ENCODE results near the gene WDR33.

Gene WDR33

GRCh38 chr2:127658641-127659407, 152.1 kb downstream of the WDR33 start:
- no peak for DNase-seq (ENCODE audit: low read depth in 2 of 2, low spot score in 1 of 2)

- DNase-seq (ENCODE audit: low read depth in 2 of 2, low spot score in 1 of 2): no peak
These were observed 152.8 kb downstream of the WDR33 start for GRCh38 chr2:127658146-127658545.

GRCh38 chr2:127657232-127657595, 153.8 kb downstream of the WDR33 start:
- DNase-seq (ENCODE audit: low read depth in 2 of 2, low spot score in 1 of 2): no peak

GRCh38 chr2:127656569-127657231, 154.3 kb downstream of the WDR33 start:
- no peak for DNase-seq (ENCODE audit: low read depth in 2 of 2, low spot score in 1 of 2)

GRCh38 chr2:127655209-127656073, 155.5 kb downstream of the WDR33 start:
- no peak for DNase-seq (ENCODE audit: low read depth in 2 of 2, low spot score in 1 of 2)

- DNase-seq (ENCODE audit: low read depth in 2 of 2, low spot score in 1 of 2): no peak
These were observed 156.2 kb downstream of the WDR33 start for GRCh38 chr2:127654838-127655175.

- no peak for DNase-seq (ENCODE audit: low read depth in 2 of 2, low spot score in 1 of 2)
These were observed 156.7 kb downstream of the WDR33 start for GRCh38 chr2:127654084-127654837.

- DNase-seq (ENCODE audit: low read depth in 2 of 2, low spot score in 1 of 2): no peak
These were observed 157.4 kb downstream of the WDR33 start for GRCh38 chr2:127653421-127654083.

GRCh38 chr2:127652786-127653357, 158.1 kb downstream of the WDR33 start:
- no peak for DNase-seq (ENCODE audit: low read depth in 2 of 2, low spot score in 1 of 2)

- DNase-seq (ENCODE audit: low read depth in 2 of 2, low spot score in 1 of 2): no peak
These were observed 158.9 kb downstream of the WDR33 start for GRCh38 chr2:127651971-127652550.

- no peak for DNase-seq (ENCODE audit: low read depth in 2 of 2, low spot score in 1 of 2)
These were observed 159.6 kb downstream of the WDR33 start for GRCh38 chr2:127651381-127651809.

All from stimulated activated CD8-positive, alpha-beta memory T cell treated with anti-CD3 and anti-CD28 coated beads, Interleukin-4, amount 100 ng/mL, for 4 hours (primary cell).